HG03354 (cell line): ENCODE results near the gene DNAH9.

Experiments
- ATAC-seq: cut with Tn5 transposase; IDR thresholded peaks from one replicate; pipeline ENCODE4 v1.9.1; 2021; ENCODE audit warnings: mild to moderate bottlenecking; ENCODE audit not compliant: unreplicated experiment, poor library complexity, severe bottlenecking

Gene DNAH9, protein sequence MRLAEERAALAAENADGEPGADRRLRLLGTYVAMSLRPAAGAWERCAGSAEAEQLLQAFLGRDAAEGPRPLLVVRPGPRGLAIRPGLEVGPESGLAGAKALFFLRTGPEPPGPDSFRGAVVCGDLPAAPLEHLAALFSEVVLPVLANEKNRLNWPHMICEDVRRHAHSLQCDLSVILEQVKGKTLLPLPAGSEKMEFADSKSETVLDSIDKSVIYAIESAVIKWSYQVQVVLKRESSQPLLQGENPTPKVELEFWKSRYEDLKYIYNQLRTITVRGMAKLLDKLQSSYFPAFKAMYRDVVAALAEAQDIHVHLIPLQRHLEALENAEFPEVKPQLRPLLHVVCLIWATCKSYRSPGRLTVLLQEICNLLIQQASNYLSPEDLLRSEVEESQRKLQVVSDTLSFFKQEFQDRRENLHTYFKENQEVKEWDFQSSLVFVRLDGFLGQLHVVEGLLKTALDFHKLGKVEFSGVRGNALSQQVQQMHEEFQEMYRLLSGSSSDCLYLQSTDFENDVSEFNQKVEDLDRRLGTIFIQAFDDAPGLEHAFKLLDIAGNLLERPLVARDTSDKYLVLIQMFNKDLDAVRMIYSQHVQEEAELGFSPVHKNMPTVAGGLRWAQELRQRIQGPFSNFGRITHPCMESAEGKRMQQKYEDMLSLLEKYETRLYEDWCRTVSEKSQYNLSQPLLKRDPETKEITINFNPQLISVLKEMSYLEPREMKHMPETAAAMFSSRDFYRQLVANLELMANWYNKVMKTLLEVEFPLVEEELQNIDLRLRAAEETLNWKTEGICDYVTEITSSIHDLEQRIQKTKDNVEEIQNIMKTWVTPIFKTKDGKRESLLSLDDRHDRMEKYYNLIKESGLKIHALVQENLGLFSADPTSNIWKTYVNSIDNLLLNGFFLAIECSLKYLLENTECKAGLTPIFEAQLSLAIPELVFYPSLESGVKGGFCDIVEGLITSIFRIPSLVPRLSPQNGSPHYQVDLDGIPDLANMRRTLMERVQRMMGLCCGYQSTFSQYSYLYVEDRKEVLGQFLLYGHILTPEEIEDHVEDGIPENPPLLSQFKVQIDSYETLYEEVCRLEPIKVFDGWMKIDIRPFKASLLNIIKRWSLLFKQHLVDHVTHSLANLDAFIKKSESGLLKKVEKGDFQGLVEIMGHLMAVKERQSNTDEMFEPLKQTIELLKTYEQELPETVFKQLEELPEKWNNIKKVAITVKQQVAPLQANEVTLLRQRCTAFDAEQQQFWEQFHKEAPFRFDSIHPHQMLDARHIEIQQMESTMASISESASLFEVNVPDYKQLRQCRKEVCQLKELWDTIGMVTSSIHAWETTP (N-terminal part only)

DNA sequence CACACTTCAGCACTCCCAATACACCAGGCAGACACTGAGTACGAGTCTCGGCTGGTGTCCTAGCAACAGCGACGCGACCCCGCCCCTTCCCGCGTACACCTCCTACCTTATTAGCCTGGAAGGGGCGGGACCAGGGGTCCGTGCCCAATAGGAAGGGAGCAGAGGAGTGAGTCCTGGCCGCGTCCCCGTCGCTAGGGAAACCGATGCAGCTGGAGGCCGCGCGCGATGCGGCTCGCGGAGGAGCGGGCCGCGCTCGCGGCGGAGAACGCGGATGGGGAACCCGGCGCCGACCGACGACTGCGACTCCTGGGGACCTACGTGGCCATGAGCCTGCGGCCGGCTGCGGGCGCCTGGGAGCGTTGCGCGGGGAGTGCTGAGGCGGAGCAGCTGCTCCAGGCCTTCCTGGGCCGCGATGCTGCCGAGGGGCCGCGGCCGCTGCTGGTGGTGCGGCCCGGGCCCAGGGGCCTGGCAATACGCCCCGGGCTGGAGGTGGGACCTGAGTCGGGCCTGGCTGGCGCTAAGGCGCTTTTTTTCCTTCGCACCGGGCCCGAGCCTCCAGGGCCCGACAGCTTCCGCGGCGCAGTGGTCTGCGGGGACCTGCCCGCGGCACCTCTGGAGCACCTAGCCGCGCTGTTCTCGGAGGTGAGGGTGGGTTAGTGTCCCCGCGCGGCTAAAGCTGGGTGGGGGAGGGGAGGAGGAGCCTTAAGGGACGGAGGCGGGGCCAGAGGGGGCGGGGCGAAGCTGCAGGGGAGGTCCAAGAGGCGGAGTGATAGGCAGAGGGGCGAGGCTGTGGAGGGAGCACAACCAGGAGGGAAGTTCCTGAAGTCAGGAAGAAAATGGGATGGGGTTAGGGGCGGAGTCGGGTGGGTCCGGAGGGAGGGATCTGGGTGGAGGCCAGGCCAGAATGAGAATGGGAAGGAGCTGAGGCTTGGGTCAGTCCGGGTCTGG, at the start of gene DNAH9:
Gene DNAH9 (plus strand): TSS at position 197 of the 948 bp plus-strand sequence. CDS start 29 bp downstream, at position 226.
- ATAC-seq: no peak

DNA sequence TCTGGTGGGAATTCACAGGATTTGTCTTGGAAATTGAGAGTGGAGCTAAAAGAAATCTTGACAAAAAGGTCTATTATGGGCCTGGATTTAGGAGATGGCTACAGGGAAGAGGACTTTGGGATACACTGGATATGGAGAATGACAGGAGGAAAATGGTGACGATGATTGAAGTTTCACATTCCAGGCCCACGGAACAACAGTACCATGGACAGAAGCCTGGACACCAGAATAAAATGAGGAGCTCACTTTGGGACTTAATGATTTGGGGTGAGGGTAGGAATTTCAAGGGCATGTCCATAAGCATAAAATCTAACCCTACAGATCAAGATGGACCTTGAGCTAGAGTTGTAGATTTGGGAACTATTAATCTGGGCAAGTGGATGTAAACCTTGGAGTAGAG, 47.8 kb upstream of the DNAH9 start:
- ATAC-seq: no peak

DNA sequence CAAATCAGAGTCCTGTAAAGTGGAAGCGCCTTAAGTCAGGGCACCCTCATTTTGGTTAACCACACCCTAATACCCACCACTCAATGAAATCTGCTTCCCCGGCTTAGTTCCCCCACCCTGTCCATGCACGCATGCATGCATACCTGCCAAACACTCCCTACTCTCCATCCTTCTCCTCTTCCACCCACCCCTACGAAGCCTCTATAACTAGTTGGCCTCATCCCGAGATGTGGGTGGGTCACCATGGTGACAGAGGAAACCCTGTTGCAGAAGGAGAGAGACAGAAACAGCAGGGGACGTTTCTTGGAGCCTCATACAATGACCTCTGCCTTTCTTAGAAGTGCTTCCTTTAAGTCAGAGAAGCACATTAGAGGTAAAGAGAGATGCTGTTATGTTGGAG, 46.8 kb upstream of the DNAH9 start:
- ATAC-seq: no peak

DNA sequence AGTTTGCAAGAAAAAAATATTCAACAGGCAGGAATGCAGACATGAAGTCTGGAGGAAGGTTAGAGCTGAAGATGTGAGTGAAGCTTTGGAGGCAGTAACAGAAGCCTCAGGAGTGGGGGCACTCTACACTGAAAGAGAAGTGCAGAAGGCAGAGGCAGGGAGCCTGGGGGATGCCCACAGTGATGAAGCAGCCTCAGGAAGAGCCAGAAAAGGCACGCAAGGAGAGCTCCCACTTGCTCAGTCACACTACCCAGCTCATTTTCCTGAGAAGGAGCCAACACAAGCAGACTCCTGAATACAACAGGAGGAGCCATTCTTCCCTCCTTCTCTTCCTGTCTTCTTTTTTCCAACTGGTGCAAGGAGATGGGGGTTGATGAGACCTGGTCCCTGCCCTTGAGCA, 45.1 kb upstream of the DNAH9 start:
- no peak for ATAC-seq

DNA sequence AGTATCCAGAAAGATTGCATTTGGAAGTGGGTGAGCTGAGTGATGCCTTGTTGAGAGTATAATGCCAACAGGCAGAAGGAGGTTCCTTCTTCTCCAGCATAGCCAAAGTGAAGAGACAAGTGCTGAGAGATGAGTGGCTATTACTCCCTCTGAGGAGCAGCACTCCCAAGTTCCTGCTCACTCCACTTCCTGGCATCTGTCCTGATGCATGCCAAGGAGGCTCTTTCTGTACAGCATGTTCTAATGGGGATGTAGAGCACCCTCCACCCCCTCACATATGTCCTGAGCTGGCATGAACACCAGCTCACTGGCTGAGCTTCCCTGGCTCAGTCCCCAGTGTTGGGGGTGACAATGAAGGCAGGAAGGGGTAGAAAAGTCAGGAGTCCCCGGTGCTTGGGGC, 44.2 kb upstream of the DNAH9 start:
- ATAC-seq: no peak

DNA sequence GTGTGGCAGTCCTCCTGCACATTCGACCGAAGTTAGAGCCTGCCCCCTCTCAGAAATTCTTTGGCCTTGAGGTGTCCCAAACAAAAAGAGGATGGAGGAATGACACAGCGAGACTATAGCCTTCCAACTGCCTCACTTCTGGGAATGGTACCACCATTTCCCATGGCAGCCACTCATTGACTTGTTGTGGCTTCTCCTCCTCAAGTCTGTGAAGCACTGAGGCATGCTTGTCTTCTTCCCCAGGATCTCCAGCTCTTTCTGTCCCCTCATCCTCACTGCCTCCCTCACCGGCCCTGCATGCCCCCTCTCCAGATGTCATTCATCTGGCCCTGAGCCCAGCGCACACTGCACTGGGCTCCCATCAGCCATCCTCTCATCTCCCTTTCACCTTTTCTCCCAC, 43.7 kb upstream of the DNAH9 start:
- no peak for ATAC-seq

DNA sequence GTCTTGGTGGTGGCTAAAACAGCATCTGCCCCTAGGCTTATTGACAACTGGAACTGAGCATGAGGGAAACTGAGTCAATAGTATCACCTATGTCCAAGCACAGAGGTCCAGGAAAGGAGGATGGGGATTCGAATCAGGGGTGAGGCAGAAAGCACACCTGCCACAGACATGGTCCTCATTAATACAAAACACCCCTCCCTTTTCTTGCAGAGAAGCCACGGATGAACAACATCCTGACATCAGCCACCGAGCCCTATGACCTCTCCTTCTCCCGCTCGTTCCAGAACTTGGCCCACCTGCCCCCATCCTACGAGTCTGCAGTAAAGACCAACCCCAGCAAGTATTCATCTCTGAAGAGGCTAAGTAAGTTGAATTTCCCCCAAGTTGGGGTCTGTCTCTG, 42.7 kb upstream of the DNAH9 start:
- no peak for ATAC-seq

DNA sequence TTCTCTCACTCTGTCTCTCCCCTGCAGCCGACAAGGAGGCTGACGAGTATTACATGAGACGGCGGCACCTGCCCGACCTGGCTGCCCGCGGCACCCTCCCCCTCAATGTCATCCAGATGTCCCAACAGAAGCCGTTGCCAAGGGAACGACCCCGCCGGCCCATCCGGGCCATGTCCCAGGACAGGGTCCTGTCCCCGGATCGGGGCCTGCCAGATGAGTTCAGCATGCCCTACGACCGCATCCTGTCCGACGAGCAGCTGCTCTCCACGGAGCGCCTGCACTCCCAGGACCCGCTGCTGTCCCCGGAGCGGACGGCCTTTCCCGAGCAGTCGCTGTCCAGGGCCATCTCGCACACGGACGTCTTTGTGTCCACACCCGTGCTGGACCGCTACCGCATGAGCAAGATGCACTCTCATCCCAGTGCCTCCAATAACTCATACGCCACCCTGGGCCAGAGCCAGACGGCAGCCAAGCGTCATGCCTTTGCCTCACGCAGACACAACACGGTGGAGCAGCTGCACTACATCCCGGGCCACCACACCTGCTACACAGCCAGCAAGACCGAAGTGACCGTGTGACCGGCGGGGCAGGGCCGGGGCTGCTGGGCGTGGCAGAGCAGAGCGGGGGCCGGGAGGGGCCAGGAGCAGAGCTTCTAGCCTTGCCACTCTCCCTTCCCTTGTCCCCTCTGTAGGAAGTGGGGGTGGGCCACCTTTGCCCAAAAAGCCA, 40.4 kb upstream of the DNAH9 start:
- no peak for ATAC-seq

DNA sequence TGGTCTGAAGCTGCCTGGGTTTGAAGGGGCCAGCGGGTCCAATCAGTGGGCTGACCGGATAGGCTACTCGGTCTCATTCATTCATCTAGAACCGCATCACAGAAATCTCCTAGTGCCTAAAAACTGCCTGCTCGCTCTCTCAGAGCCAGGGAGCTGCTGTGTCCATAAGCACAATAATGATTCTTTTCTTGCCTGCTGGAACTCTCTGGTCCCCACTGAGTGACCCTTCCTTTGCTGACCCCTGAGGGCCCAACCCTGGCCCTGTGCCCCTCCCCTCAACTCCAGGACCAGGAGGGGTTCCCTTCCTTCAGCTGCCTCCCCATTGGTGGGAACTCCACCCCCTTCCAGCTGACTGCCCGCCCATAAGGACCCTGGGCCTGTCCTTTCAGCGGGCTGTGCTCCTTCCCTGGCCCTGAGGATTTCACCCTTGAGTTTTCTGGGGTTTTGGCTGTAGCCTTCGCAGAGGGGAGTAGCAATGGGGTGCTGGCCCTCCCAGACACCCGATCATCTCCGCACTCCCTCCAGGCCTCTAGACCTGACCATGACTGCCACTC, 39.5 kb upstream of the DNAH9 start:
- no peak for ATAC-seq

DNA sequence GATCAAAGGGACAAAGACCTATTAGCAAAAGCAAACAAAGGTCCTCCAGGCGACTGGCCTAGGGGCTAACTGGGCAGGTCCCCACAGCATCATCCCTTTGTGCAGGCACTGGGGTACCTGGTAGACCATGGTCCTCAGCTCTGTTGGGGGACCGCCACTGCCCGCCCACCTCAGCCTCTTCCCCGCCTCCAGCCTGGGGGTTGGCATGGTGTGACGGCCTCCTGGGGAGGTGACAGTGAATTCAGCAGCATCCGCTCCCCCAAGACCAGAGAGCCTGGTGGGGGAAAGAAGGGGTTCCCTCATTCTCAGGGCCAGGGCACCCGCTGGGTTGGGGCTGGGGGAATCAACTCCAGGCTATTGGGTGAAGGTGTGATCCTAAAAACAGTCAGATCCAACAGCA, 38.7 kb upstream of the DNAH9 start:
- ATAC-seq: no peak

DNA sequence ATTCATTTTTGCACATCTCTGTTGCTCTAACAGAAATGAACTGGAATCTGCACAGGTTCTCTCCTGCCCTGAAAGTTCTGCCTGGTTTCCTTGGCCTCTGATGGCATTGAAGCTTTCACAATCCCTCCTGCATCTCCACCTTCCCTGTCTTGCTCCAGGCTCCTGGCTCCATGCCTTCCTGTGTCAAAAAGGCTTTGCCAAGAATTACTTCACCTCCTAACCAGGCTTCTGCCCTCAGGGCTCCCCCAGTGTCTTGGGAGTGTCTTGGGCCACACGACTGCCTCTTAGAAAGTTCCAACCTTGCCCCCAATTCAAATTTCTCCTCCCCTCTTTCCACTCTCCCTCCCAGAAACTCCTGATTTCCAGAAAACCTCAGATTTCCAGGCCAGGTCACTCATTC, 37.0 kb upstream of the DNAH9 start:
- ATAC-seq: no peak

DNA sequence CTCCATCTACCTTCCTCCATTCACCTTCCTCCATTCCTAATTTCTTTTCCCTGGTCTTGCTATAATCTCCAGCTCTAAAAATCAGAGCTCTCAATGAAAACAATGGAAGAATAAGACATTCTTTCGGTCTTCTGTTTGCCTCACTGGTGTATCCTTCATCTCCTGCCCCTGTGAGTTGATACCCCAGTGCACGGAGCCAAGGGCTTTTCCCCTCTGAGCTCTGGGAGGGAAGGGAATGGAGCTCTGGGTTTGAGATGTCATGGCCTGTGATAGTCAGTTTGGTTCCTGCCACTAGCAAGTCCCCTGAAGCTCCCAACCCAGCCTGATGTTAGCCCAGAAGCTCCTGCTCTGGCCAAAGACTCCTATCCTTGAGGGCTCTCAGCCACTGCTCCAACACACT, 36.6 kb upstream of the DNAH9 start:
- ATAC-seq: no peak

DNA sequence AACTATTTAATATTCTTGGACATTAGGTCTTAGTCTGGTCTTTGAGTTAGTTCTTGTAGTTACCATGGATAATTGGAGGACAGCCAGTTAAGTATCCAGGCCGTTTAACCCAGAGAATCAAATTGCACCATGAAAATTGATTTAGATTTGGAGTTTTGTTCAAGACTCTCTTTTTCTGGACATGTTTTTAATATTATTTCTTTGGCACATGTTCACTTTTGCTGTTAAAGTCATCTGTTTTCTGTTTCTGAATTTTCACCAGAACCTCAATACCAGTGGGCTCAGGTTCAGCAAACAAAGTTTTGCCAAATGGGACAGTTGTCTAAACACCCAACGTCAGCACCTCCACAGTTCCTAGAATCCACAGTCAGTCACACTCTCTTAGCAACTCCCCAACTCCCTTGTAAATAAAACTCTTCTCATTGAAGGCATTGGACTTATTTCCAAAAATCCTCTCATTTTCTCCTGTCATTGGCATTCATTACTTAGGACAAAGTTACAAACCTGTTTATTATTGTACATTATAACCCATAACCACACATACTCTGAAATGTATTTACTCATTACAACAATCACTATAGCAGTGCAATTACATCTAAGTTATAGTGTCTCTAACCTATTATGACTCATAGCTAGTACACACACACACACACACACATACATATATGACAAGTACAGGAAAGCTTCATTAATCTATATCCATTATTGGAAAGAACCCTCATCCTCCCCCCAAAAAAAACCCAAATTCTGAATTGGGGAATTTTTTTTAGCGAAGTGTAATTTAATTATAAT, 33.5 kb upstream of the DNAH9 start:
- ATAC-seq: no peak

DNA sequence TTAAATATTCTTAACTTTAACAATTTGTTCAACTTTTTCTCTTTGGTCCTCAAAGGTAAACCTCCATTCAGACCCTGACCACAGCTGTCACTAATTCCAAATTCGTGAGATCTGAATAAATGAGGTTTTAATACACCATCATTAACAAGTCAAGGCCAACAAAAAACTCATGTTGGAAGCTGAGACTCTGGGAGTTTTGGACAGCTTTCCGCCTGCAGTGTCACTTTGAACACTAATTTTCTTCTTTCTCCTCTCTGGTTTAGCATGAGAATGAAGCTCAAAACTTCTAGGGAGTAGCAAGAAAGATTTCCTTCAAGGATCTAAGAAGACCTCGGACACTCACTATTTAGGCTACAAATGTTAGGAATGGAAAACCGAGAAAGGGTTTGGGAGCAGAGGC, 32.7 kb upstream of the DNAH9 start:
- no peak for ATAC-seq

DNA sequence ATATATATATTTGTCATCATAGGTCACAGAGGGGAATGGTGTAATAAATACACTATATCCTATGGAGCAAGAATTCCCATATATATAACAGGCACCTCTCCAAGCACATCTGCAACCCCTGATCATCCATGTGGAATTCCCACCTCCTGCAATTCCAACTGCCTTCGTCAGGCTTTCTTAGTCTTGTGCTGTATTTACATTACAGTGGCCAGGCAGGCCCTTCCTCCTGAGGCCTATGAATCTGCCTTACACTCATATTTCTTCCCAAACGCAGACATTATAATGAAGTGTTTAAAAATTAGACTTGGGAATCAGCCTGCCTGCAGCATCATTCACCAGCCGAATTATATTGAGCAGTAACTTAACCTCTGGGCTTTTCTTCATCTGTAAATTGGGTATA, 19.3 kb upstream of the DNAH9 start:
- ATAC-seq: no peak

DNA sequence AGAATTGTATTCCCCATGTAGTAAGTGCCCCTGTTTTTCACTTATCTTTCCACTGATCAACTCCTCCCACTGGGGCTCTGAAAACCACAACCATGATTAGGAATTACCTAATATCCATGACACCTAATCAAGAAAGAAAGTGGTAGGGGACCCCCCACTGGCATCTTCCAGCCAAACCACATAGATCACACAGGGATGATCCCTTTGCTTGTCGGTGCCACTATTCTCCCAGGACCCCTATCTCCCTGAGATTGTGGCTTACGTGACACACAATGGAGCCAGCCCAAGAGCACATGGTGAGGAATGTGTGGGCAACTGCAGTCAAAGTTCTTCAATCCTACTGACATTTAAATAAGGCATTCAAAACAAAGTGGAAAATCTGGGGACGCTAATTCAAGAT, 17.6 kb upstream of the DNAH9 start:
- no peak for ATAC-seq

DNA sequence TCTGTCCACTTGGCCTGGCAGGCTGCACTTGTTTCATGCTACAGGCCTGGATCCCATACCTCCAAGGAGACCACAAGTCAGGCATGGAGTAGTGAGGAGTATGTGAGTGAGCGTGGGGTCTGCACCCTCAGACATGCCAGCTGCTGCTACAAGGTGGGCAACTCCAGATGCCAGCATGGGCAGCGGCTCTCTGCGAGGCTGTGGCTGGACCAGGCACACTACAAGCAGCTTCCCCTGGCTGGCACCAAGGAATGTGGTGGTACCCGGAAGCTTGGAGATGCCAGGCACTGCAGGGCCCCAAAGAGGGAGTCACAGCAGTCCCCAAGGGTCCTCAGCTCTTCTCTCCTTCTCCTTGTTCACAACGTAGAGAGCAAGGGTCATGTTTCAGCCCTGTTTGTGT, 16.1 kb upstream of the DNAH9 start:
- no peak for ATAC-seq
